Suprapubic skin (tissue), 4 donors: Measurements from ENCODE around the gene CFAP53. TPM values are rescaled to one million over a fixed set of nuclear protein-coding genes. Genes with fewer than 3 reads are reported as not detected.

Experiments used
- DNase-seq, 2 donors: peaks; one replicate each; pipeline ENCODE4 v3.0.0-alpha.2; 2019; ENCODE audit warnings: low spot score in 2 of 2
- H3K27ac ChIP-seq: fragments of 200-600 bp; sonication (generic); one replicate; pipeline ENCODE4 v1.5.1; 2019
- H3K27me3 ChIP-seq: fragments of 200-600 bp; sonication (generic); one replicate; pipeline ENCODE4 v1.5.1; 2019
- H3K36me3 ChIP-seq: fragments of 200-600 bp; sonication (generic); one replicate; pipeline ENCODE4 v1.5.1; 2019
- H3K4me1 ChIP-seq: fragments of 200-600 bp; sonication (generic); one replicate; pipeline ENCODE4 v1.5.1; 2019
- H3K4me3 ChIP-seq: fragments of 200-600 bp; sonication (generic); one replicate; pipeline ENCODE4 v1.5.1; 2019; ENCODE audit warnings: mild to moderate bottlenecking
- H3K9me3 ChIP-seq: fragments of 200-600 bp; sonication (generic); one replicate; pipeline ENCODE4 v1.5.1; 2019
- EP300 ChIP-seq: sonication (generic); formaldehyde crosslinking; IDR thresholded peaks from one replicate; pipeline ENCODE4 v1.6.1; 2017; ENCODE audit warnings: antibody characterized with exemption
- POLR2A ChIP-seq, 2 donors: fragments of 450-650 bp; IDR thresholded peaks; one replicate each; pipeline ENCODE4 v1.6.1; 2017; ENCODE audit warnings: antibody characterized with exemption in 2 of 2, mild to moderate bottlenecking in 2 of 2, moderate library complexity in 2 of 2
- POLR2AphosphoS5 ChIP-seq, 3 donors: sonication (generic); formaldehyde crosslinking; IDR thresholded peaks; one replicate each; pipeline ENCODE4 v1.6.1; 2017; ENCODE audit warnings: antibody characterized with exemption in 3 of 3
- WGBS: methylation state at CpG from one replicate; pipeline ENCODE4 v1.1.5; 2018; 5-methylcytosine and 5-hydroxymethylcytosine counted together
- total RNA-seq, 4 donors: library from RNA; depleted of rRNA; stranded (reverse); fragments of >200 nt; gene quantifications; one replicate each; pipeline ENCODE4 v1.1.0, GENCODE V29; 2016
- TF ChIP-seq, protein P1 (sequence below), 2 donors: fragments of 200-600 bp in 1 of 2; fragments of 450-650 bp in 1 of 2; sonication (generic) in 1 of 2; IDR thresholded peaks; one replicate each; pipeline ENCODE4 v1.5.1; 2016 to 2019; ENCODE audit warnings: antibody characterized with exemption in 2 of 2, mild to moderate bottlenecking in 1 of 2, moderate library complexity in 1 of 2

CFAP53 gene
- total RNA-seq, 4 donors from 2014 or later = 0.34 TPM; not detected in 3

DNA sequence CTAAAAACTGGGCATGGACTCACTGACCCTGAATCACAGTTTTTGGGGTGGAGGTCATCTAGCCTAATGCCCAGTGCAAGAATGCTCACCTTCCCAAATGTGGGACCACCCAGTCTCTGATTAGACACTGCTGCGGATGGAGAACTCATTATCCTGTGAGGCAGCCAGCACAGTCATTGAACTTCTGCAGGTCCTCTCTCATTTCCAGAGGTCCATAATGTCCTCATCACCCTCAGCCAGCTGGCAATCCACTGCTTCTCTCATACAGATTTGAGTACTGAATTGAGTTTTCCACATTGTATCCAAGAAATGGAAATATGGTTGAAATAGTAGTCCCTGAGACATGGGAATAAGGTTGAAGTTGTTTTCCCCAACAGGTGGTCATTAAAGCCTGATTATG is 66.4 kb downstream of the CFAP53 start:
- Histone ChIP-seq H3K27ac (no peak overlapping the region), H3K4me3 (no peak overlapping the region), H3K4me1 (peaks cover 9% of the 10 kb centered on the region), H3K9me3 (peaks cover 3% of the 10 kb centered on the region), H3K36me3 (no peaks in the 10 kb centered on the region), H3K27me3 (peaks cover 59% of the 10 kb centered on the region)
- 70% methylated on average over 1 of the region's 1 CpG for WGBS
- DNase-seq = no peak
- TF ChIP-seq POLR2AphosphoS5 (IDR thresholded peaks at IDR 0.05) = no peak
- no peak for TF ChIP-seq EP300
- TF ChIP-seq, protein P1, sequence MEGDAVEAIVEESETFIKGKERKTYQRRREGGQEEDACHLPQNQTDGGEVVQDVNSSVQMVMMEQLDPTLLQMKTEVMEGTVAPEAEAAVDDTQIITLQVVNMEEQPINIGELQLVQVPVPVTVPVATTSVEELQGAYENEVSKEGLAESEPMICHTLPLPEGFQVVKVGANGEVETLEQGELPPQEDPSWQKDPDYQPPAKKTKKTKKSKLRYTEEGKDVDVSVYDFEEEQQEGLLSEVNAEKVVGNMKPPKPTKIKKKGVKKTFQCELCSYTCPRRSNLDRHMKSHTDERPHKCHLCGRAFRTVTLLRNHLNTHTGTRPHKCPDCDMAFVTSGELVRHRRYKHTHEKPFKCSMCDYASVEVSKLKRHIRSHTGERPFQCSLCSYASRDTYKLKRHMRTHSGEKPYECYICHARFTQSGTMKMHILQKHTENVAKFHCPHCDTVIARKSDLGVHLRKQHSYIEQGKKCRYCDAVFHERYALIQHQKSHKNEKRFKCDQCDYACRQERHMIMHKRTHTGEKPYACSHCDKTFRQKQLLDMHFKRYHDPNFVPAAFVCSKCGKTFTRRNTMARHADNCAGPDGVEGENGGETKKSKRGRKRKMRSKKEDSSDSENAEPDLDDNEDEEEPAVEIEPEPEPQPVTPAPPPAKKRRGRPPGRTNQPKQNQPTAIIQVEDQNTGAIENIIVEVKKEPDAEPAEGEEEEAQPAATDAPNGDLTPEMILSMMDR (IDR thresholded peaks at IDR 0.05) = no peak
- TF ChIP-seq POLR2A (IDR thresholded peaks at IDR 0.05) = no peak

DNA sequence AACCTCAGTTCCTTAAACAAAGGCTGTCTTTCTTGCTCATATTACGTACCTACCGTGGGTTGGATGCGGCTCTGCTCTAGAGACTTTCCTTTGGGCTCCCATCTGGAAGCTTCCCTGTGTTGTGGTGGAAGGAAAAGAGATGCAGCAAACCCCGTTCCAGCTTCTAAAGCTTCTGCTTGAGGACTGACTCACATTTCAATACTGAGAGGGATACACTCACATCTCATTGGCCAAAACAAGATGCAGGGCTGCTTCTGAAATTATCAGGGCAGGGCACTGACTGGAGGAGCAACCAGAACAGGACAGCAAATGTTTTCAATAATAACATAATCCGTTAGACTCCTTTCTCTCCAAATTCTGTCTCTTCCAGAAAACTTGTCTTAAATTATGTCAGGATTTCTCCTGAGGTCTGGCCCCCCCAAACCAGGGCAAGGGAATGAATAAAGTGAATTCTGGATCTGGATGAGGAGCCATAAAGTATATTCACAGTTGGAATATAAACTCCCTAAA is 66.9 kb downstream of the CFAP53 start:
- Histone ChIP-seq H3K36me3 (no peaks in the 10 kb centered on the region), H3K27ac (no peak overlapping the region), H3K4me3 (no peak overlapping the region), H3K27me3 (peaks cover 59% of the 10 kb centered on the region), H3K4me1 (peaks cover 14% of the 10 kb centered on the region), H3K9me3 (peaks cover 3% of the 10 kb centered on the region)
- 40% methylated on average over 5 of the region's 5 CpGs for WGBS
- no peak for DNase-seq
- TF ChIP-seq POLR2A (IDR thresholded peaks at IDR 0.05) (no peak), POLR2AphosphoS5 (IDR thresholded peaks at IDR 0.05) (no peak), EP300 (no peak)
- TF ChIP-seq, protein P1 (IDR thresholded peaks at IDR 0.05) = no peak

DNA sequence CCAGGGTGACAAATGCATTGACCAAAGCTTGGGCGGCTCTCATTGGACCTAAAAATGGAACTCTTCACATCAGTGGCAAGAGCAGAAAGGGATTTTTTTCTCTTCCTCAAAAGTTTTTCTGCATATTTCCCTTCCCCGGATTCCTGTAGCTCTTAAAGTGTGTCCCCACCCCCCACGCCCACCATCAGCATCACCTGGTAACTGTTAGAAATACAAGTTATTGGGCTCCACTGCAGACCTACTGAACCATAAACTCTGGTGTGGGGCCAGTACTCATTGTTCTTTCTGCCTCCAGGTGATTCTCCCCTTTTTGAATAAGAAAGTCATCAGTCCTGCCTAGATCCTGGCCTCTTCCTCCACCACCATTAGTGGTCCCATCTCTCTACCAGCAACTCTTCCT is 70.0 kb downstream of the CFAP53 start:
- DNase-seq = no peak
- peaks cover 25% of the 10 kb centered on the region for H3K4me1 ChIP-seq
- no peak overlapping the region for H3K4me3 ChIP-seq
- TF ChIP-seq EP300 = no peak
- TF ChIP-seq, protein P1 (IDR thresholded peaks at IDR 0.05) = no peak
- no peak for TF ChIP-seq POLR2A (IDR thresholded peaks at IDR 0.05)
- no peak for TF ChIP-seq POLR2AphosphoS5 (IDR thresholded peaks at IDR 0.05)
- WGBS = 85% methylated on average over 3 of the region's 3 CpGs
- H3K27ac ChIP-seq = no peak overlapping the region
- H3K9me3 ChIP-seq = peaks cover 3% of the 10 kb centered on the region
- peaks cover 64% of the 10 kb centered on the region for H3K27me3 ChIP-seq
- no peaks in the 10 kb centered on the region for H3K36me3 ChIP-seq

DNA sequence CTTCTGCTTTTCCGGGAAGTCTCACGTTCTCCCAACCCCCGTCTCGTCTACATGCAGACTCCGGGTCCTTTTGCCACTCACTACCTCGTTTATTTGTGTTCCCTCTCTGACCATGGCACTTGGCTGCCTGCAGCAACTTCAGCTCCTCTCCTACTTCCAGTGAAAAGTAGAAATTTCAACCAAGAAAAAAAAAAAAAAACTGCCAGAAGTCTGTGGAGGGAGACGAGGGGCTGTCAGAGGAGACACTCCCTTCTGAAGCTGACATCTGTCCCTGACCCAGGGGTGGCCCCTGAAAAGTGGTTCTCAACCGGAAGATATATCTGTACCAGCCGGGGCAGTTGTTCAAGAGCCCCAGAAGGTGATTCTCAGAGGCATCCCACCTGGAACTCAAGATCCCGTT is 70.6 kb downstream of the CFAP53 start:
- H3K4me3 ChIP-seq = peak overlapping the region; percentile 71
- H3K27ac ChIP-seq = no peak overlapping the region
- peaks cover 1% of the 10 kb centered on the region for H3K9me3 ChIP-seq
- WGBS = 34% methylated on average over 10 of the region's 10 CpGs
- H3K36me3 ChIP-seq = no peaks in the 10 kb centered on the region
- no peak for TF ChIP-seq POLR2AphosphoS5 (IDR thresholded peaks at IDR 0.05)
- TF ChIP-seq, protein P1 (IDR thresholded peaks at IDR 0.05) = no peak
- H3K4me1 ChIP-seq = peaks cover 25% of the 10 kb centered on the region
- peaks cover 64% of the 10 kb centered on the region for H3K27me3 ChIP-seq
- no peak for DNase-seq

DNA sequence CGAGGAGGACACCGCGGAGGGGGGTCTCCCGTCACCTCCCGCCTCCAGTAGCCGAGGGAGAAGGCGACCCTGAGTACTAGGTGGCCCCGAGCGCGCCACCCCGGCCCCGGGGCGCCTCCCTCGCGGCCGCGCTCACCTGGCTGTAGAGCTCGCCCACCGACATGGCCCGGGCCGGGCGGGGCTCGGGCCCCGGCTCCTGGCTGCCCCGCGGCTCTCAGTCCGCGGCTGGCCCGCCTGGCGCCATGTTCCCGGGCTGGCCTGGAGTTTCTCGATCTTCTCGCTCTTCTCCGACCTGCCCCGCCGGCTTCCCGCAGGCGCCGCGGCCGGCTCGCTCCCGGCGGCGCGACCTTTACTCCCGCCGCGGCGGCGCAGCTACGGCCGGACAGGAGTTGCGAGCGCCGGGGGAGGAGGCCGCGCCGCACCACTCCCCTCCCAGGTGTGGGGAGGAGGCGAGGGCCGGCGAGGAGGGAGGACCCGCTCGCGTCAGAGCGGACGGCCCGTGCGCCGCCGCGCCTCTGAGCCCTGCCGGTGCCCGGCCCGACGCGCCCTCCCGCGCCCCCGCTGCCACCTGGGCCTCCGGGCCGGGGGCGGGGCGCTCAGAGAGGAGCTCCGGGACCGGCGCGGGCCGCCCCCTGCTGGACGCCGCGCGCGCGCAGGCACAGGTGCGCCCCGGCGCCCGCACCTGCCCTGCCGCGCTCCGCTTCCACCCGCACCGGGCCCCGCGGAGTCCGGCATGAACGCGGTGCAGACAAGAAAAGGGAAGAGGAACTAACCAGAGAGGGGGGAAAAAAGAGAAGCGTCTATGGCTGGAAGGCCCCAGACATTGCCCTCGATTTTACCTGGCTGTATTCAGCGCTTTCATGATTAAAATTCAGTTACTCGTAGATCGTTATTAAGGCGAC is 71.4 kb downstream of the CFAP53 start, which contains the start of gene MYO5B:
Gene MYO5B (minus strand): TSS at position 517 of the 902 bp plus-strand sequence. CDS start 354 bp downstream, at position 163.
- WGBS = 4% methylated on average over 24 of the region's 115 CpGs
- Histone ChIP-seq H3K36me3 (no peaks in the 10 kb centered on the region), H3K4me3 (peak within 1 kb of the TSS; percentile 71), H3K27ac (peak within 1 kb of the TSS; percentile 79), H3K4me1 (peaks cover 25% of the 10 kb centered on the region), H3K9me3 (no peaks in the 10 kb centered on the region), H3K27me3 (peaks cover 64% of the 10 kb centered on the region)
- TF ChIP-seq POLR2A (IDR thresholded peaks at IDR 0.05) = no peak
- TF ChIP-seq, protein P1 (IDR thresholded peaks at IDR 0.05) = peak; percentile 1 to 44
- no peak for DNase-seq
